Measurements from ENCODE around the gene SPATA24. TPM values are rescaled to one million over a fixed set of nuclear protein-coding genes. Genes with fewer than 3 reads are reported as not detected.

The SPATA24 gene
- polyA plus RNA-seq, 1 donor from 2014 or later, result 6.7 TPM

GRCh38 chr5:139415221-139415861 lies 11.5 kb upstream of the SPATA24 start:
- H3K9me3 ChIP-seq (ENCODE audit: low read length), result no peaks in the 10 kb centered on the region
- H3K36me3 ChIP-seq (ENCODE audit: insufficient read depth, low read length), result peaks cover 4% of the 10 kb centered on the region
- no peak overlapping the region for H3K27ac ChIP-seq (ENCODE audit: low read length)
- no peaks in the 10 kb centered on the region for H4K20me1 ChIP-seq (ENCODE audit: insufficient read depth)
- H3K9me2 ChIP-seq (ENCODE audit: insufficient read depth, low read length), result no peaks in the 10 kb centered on the region
- no peak overlapping the region for H3K4me3 ChIP-seq (ENCODE audit: low read length)
- no peak overlapping the region for H2AFZ ChIP-seq (ENCODE audit: low read depth, low read length)
- no peaks in the 10 kb centered on the region for H3K79me2 ChIP-seq (replicated peaks; ENCODE audit: insufficient read depth, low read length)
- H3K4me2 ChIP-seq (ENCODE audit: low read length), result no peak overlapping the region
- no peaks in the 10 kb centered on the region for H3K27me3 ChIP-seq (ENCODE audit: insufficient read depth, low read depth, low read length)
- TF ChIP-seq MXI1 (conservative IDR thresholded peaks at IDR 0.05; ENCODE audit: poor library complexity, severe bottlenecking) (no peak), SMC3 (conservative IDR thresholded peaks at IDR 0.05; ENCODE audit: poor library complexity) (no peak), CTCF (IDR thresholded peaks at IDR 0.05; ENCODE audit: poor library complexity, severe bottlenecking) (no peak), POLR2AphosphoS5 (IDR thresholded peaks at IDR 0.05) (no peak), RAD21 (conservative IDR thresholded peaks at IDR 0.05) (no peak), REST (IDR thresholded peaks at IDR 0.05; ENCODE audit: borderline replicate concordance) (no peak), TAF1 (IDR thresholded peaks at IDR 0.05; ENCODE audit: low read depth) (no peak), EP300 (conservative IDR thresholded peaks at IDR 0.05; ENCODE audit: poor library complexity, severe bottlenecking) (no peak), EZH2 (IDR thresholded peaks at IDR 0.05; ENCODE audit: borderline replicate concordance, insufficient read depth, low read length, poor library complexity, severe bottlenecking) (no peak)
- H3F3A ChIP-seq (ENCODE audit: insufficient read depth, low read length, poor library complexity, severe bottlenecking), result no peaks in the 10 kb centered on the region
- no peak overlapping the region for H3K9ac ChIP-seq (ENCODE audit: low read length)

- H3K4me2 ChIP-seq (ENCODE audit: low read length), result no peak overlapping the region
- no peaks in the 10 kb centered on the region for H3K9me2 ChIP-seq (ENCODE audit: insufficient read depth, low read length)
- H3K36me3 ChIP-seq (ENCODE audit: insufficient read depth, low read length), result peaks cover 4% of the 10 kb centered on the region
- no peak for TF ChIP-seq POLR2AphosphoS5 (IDR thresholded peaks at IDR 0.05)
- no peak for TF ChIP-seq REST (IDR thresholded peaks at IDR 0.05; ENCODE audit: borderline replicate concordance)
- TF ChIP-seq EZH2 (IDR thresholded peaks at IDR 0.05; ENCODE audit: borderline replicate concordance, insufficient read depth, low read length, poor library complexity, severe bottlenecking), result no peak
- TF ChIP-seq SMC3 (conservative IDR thresholded peaks at IDR 0.05; ENCODE audit: poor library complexity), result no peak
- TF ChIP-seq CTCF (IDR thresholded peaks at IDR 0.05; ENCODE audit: poor library complexity, severe bottlenecking), result no peak
- no peak for TF ChIP-seq RAD21 (conservative IDR thresholded peaks at IDR 0.05)
- TF ChIP-seq MXI1 (conservative IDR thresholded peaks at IDR 0.05; ENCODE audit: poor library complexity, severe bottlenecking), result no peak
- no peak for TF ChIP-seq TAF1 (IDR thresholded peaks at IDR 0.05; ENCODE audit: low read depth)
- TF ChIP-seq EP300 (conservative IDR thresholded peaks at IDR 0.05; ENCODE audit: poor library complexity, severe bottlenecking), result no peak
- H3F3A ChIP-seq (ENCODE audit: insufficient read depth, low read length, poor library complexity, severe bottlenecking), result no peaks in the 10 kb centered on the region
- no peaks in the 10 kb centered on the region for H3K9me3 ChIP-seq (ENCODE audit: low read length)
- no peaks in the 10 kb centered on the region for H3K27me3 ChIP-seq (ENCODE audit: insufficient read depth, low read depth, low read length)
- H3K4me3 ChIP-seq (ENCODE audit: low read length), result no peak overlapping the region
- no peaks in the 10 kb centered on the region for H4K20me1 ChIP-seq (ENCODE audit: insufficient read depth)
- H3K27ac ChIP-seq (ENCODE audit: low read length), result no peak overlapping the region
- H2AFZ ChIP-seq (ENCODE audit: low read depth, low read length), result no peak overlapping the region
- no peak overlapping the region for H3K9ac ChIP-seq (ENCODE audit: low read length)
- no peaks in the 10 kb centered on the region for H3K79me2 ChIP-seq (replicated peaks; ENCODE audit: insufficient read depth, low read length)
These were observed 10.8 kb upstream of the SPATA24 start for GRCh38 chr5:139414581-139415130.

Measured in neural cell (in vitro differentiated cells).